ENCODE results near the gene HSFX2.
"Not testable (repeated sequence)": the region's sequence is repeated elsewhere in the genome, so short reads cannot be mapped to it uniquely, and the experiment has no call there.

HSFX2 gene

DNA sequence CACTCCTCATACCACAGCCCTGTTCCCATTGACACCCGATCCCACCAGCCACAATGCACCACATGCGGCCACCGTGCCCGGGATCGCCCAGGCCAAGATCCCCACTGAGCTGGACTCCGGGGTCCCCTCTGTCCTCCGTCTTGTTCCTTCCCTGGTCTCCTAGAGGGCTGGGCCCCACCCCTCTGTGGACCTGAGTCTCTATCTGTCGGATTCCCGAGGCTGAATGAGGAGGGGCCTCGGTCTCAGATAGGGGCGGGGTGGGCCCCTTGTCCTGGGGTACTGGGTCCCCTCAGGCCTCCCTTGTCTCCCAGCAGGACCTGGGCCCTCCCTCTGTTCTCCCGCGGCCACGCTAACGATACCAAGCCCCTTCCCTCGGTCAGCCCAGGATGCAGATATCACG, 9.5 kb downstream of the HSFX2 start:
- DNase-seq: not testable (repeated sequence)

DNA sequence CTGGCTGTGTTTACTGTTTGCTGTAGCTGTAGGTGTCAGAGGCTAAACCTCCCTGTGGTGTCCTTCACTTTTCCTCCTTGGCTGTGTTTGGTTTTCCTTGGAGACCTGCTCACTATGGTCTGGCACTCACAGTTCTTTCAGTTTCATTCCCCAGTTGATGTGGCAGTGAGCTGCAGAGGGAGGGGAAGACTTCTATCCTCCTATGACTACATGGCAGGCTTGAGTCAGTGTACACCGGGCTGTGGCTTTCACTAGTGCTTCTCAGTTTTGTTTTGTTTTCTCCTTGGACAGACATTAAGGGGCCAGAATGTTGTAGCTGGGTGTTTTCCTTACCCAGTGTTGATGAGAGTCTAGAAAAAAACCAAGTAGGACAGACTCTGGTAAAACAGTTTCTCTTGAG, 21.7 kb downstream of the HSFX2 start:
- DNase-seq: not testable (repeated sequence)

- DNase-seq: no peak
Observed at GRCh38 chrX:149572743-149573142, 22.4 kb downstream of the HSFX2 start.

- no peak for DNase-seq
Observed at GRCh38 chrX:149571770-149572169, 23.3 kb downstream of the HSFX2 start.

GRCh38 chrX:149570668-149571067, 24.4 kb downstream of the HSFX2 start:
- DNase-seq: no peak

- no peak for DNase-seq
Observed at GRCh38 chrX:149569770-149570169, 25.3 kb downstream of the HSFX2 start.

GRCh38 chrX:149568701-149569296, 26.3 kb downstream of the HSFX2 start:
- no peak for DNase-seq

GRCh38 chrX:149567621-149568417, 27.3 kb downstream of the HSFX2 start:
- no peak for DNase-seq

DNA sequence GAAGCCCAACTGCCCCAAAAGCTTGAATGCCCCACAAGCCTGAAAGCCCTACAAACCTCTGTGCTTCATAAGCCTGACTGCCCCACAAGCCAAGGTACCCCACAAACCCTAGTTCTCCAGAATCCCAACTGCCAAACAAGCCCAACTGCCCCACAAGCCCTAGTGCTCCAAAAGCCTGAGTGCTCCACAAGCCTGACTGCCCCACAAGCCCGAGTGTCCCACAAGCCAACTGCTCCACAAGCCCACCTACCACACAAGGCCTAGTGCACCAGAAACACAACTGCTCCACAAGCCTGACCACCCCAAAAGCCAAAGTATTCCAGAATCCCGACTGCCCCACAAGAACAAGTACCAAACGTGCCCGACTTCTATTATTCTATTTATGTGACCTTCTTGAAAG, 31.8 kb downstream of the HSFX2 start:
- no peak for DNase-seq

GRCh38 chrX:149555251-149555650, 39.9 kb downstream of the HSFX2 start:
- not testable (repeated sequence) for DNase-seq

DNA sequence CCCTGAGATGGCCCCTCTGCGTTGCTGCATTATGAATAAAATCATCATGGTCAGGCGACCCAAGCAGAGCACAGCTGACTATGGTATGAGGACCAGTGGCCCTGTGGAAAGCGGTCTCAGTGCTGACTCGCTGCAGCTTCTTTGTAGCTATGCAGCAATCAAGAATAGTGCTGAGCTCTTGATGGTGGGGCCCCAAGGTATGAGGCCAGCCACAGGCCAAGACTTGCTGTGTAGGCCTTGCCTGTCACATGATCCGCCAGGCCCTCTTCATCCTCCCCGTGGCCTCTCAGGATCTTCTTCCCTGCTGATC, 43.2 kb downstream of the HSFX2 start:
- not testable (repeated sequence) for DNase-seq

- DNase-seq: not testable (repeated sequence)
Observed at GRCh38 chrX:149551245-149551938, 43.7 kb downstream of the HSFX2 start.

DNA sequence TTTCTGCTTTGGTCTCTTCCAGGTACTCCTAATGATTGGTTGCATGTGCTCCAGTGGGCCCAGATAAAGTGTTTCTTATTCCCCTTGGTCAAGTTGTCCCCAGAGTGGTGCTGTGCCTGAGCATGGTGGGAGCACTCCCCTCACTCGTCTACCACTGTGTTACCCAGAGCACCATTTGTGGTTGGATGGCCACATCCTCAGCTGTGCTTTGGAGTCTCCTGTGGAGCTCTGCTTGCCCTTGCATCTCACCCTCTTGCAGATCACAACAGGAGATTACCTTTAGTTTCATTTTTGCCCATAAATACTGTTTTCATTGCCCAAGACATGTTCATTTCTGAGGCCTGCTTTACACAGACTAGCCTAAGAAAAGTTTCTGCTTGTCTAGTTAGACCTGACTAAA, 44.7 kb downstream of the HSFX2 start:
- DNase-seq: not testable (repeated sequence)

- not testable (repeated sequence) for DNase-seq
Observed at GRCh38 chrX:149549701-149550100, 45.4 kb downstream of the HSFX2 start, which contains the start of gene HSFX3. HSFX3 (minus strand) TSS chrX:149549924; CDS start chrX:149549852, 72 bp downstream.

GRCh38 chrX:149547782-149548181, 47.3 kb downstream of the HSFX2 start:
- not testable (repeated sequence) for DNase-seq

- not testable (repeated sequence) for DNase-seq
Observed at GRCh38 chrX:149546962-149547361, 48.2 kb downstream of the HSFX2 start.

DNA sequence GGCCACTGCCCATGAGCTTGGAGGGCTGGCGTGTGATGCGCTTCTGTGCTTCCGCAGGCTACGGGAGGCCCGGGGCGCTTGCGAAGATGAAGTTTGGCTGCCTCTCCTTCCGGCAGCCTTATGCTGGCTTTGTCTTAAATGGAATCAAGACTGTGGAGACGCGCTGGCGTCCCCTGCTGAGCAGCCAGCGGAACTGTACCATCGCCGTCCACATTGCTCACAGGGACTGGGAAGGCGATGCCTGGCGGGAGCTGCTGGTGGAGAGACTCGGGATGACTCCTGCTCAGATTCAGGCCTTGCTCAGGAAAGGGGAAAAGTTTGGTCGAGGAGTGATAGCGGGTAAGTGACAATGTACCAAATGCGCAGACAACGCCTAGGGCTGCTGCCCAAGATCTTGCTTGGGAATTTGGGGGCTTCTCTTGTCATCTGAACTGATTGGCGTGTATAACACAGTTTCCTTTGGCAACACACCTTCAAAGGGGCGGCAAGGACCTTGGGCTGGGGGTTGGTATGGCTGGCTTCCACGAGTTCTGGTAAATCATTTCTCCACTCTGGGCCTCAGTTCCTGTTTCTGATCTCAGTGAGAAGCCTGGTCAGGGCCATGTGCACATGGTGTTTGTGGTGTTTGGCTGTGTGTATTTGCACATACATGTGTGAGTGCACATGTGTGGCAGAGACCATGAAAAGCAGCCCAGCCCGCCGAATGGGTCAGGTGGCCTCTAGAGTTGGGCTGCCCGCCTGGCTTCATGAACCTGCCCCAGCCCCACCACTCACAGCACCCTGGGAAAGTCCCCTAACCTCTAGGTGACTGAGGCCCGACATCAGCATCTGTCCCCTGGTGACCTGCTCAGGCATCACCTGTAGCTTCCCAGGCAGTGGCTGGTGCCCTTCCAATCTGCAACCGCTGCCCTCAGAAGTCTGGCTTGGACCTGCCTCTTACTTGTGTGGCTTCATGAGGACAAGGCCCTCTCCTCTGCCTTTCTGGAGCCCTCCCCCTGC, 49.3 kb downstream of the HSFX2 start:
- DNase-seq: not testable (repeated sequence)

All from activated CD4-positive, alpha-beta T cell treated with anti-CD3 and anti-CD28 coated beads, Interleukin-2, amount 50 U/mL, for 4 hours (primary cell).